HL-60 (cell line): ENCODE results near the gene EFCAB13.

Source experiments
- DNase-seq, 2 experiments: peaks; one replicate each; pipeline ENCODE4 v3.0.0-alpha.2; 2010 to 2020; ENCODE audit warnings: low read depth in 1 of 2, low spot score in 1 of 2
- H3K27ac ChIP-seq: fragments of 250-450 bp; sonication (Bioruptor Pico); replicated peaks from 2 replicates; pipeline ENCODE4 v1.5.1; 2020; ENCODE audit warnings: mild to moderate bottlenecking, moderate library complexity
- H3K27me3 ChIP-seq: fragments of 250-450 bp; sonication (Bioruptor Pico); 2 replicates; pipeline ENCODE4 v1.5.1; 2021; ENCODE audit warnings: mild to moderate bottlenecking, moderate library complexity; ENCODE audit not compliant: insufficient read depth, poor library complexity, severe bottlenecking
- H3K4me3 ChIP-seq: replicated peaks from 2 replicates; pipeline ENCODE4 v1.5.1; 2011; ENCODE audit warnings: mild to moderate bottlenecking, control low read depth, low read length; ENCODE audit not compliant: insufficient read depth
- CTCF ChIP-seq: IDR thresholded peaks from one replicate; pipeline ENCODE4 v1.5.1; 2011; ENCODE audit warnings: low read length, control low read depth, inconsistent platforms; ENCODE audit not compliant: insufficient read depth
- GABPA ChIP-seq: IDR thresholded peaks from 2 replicates; pipeline ENCODE4 v1.6.1; 2012; ENCODE audit warnings: low read depth
- POLR2AphosphoS5 ChIP-seq: IDR thresholded peaks from 2 replicates; pipeline ENCODE4 v1.6.1; 2012; ENCODE audit warnings: low read depth
- REST ChIP-seq: IDR thresholded peaks from 2 replicates; pipeline ENCODE4 v1.6.1; 2012; ENCODE audit warnings: low read depth; ENCODE audit not compliant: insufficient replicate concordance
- SPI1 ChIP-seq: IDR thresholded peaks from 2 replicates; pipeline ENCODE4 v1.6.1; 2012; ENCODE audit warnings: low read depth, mild to moderate bottlenecking, borderline replicate concordance

The EFCAB13 gene

GRCh38 chr17:47318197-47318918, 5.4 kb upstream of the EFCAB13 start:
- Histone ChIP-seq H3K4me3 (no peak overlapping the region), H3K27ac (no peak overlapping the region), H3K27me3 (peaks cover 10% of the 10 kb centered on the region)
- DNase-seq, result no peak
- TF ChIP-seq GABPA, result no peak
- no peak for TF ChIP-seq REST
- no peak for TF ChIP-seq CTCF
- TF ChIP-seq POLR2AphosphoS5, result no peak
- TF ChIP-seq SPI1, result no peak

GRCh38 chr17:47320879-47321502, 2.8 kb upstream of the EFCAB13 start:
- Histone ChIP-seq H3K4me3 (no peak overlapping the region), H3K27ac (no peak overlapping the region), H3K27me3 (peaks cover 12% of the 10 kb centered on the region)
- no peak for DNase-seq
- TF ChIP-seq REST, result no peak
- no peak for TF ChIP-seq CTCF
- no peak for TF ChIP-seq SPI1
- no peak for TF ChIP-seq GABPA
- no peak for TF ChIP-seq POLR2AphosphoS5

- H3K27me3 ChIP-seq, result peaks cover 5% of the 10 kb centered on the region
- TF ChIP-seq POLR2AphosphoS5 (no peak), SPI1 (peak; percentile 15; the same call in 1 of the 2 replicates)
- peak; percentile 40 to 60 for DNase-seq
- H3K4me3 ChIP-seq, result peak overlapping the region; percentile 67
- H3K27ac ChIP-seq, result no peak overlapping the region; the same call in 1 of the 2 replicates
Observed at GRCh38 chr17:47324224-47325020, 667 bp downstream of the EFCAB13 start.

GRCh38 chr17:47325176-47325575, 1.4 kb downstream of the EFCAB13 start:
- Histone ChIP-seq H3K27ac (no peak overlapping the region), H3K27me3 (peaks cover 5% of the 10 kb centered on the region), H3K4me3 (no peak overlapping the region)
- no peak for DNase-seq
- TF ChIP-seq CTCF (no peak), REST (no peak)
